ENCODE measurements around the gene CADPS.

GRCh38 chr3:62805106-62805505, 70.1 kb downstream of the CADPS start:
- no peak for TF ChIP-seq REST (IDR thresholded peaks at IDR 0.05; ENCODE audit: borderline replicate concordance)
- no peak for TF ChIP-seq EZH2 (IDR thresholded peaks at IDR 0.05; ENCODE audit: borderline replicate concordance, insufficient read depth, low read length, poor library complexity, severe bottlenecking)
- no peak for TF ChIP-seq POLR2AphosphoS5 (IDR thresholded peaks at IDR 0.05)
- TF ChIP-seq, protein P1, sequence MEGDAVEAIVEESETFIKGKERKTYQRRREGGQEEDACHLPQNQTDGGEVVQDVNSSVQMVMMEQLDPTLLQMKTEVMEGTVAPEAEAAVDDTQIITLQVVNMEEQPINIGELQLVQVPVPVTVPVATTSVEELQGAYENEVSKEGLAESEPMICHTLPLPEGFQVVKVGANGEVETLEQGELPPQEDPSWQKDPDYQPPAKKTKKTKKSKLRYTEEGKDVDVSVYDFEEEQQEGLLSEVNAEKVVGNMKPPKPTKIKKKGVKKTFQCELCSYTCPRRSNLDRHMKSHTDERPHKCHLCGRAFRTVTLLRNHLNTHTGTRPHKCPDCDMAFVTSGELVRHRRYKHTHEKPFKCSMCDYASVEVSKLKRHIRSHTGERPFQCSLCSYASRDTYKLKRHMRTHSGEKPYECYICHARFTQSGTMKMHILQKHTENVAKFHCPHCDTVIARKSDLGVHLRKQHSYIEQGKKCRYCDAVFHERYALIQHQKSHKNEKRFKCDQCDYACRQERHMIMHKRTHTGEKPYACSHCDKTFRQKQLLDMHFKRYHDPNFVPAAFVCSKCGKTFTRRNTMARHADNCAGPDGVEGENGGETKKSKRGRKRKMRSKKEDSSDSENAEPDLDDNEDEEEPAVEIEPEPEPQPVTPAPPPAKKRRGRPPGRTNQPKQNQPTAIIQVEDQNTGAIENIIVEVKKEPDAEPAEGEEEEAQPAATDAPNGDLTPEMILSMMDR (IDR thresholded peaks at IDR 0.05; ENCODE audit: poor library complexity, severe bottlenecking): no peak

All from neural cell (in vitro differentiated cells).